Measurements from ENCODE around the gene ECEL1.
"Not testable (repeated sequence)": the region's sequence is repeated elsewhere in the genome, so short reads cannot be mapped to it uniquely, and the experiment has no call there.

Gene ECEL1

GRCh38 chr2:232441147-232441651, 46.4 kb downstream of the ECEL1 start:
- no peak for DNase-seq (ENCODE audit: low read depth)

GRCh38 chr2:232440220-232441018, 47.2 kb downstream of the ECEL1 start:
- peak; percentile 80 for DNase-seq (ENCODE audit: low read depth)

DNA sequence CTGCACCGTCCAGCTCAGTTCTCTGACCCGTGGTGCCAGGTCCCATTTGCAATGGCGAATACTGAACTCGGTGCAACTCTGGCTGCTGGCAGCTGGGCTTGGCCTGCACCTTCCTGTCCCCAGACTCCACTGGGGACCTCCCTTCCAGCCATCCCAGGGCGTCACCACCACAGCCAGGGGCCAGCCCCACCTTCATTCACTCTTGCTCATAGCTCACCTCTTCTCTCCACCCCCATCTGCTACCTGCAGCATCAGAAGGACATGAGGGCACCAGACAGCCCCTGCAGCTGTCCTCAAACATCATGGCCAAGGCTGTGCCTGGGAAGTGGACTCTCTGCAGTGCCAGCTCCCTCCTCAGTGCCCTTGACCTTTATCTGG, 47.9 kb downstream of the ECEL1 start:
- DNase-seq (ENCODE audit: low read depth): no peak

DNA sequence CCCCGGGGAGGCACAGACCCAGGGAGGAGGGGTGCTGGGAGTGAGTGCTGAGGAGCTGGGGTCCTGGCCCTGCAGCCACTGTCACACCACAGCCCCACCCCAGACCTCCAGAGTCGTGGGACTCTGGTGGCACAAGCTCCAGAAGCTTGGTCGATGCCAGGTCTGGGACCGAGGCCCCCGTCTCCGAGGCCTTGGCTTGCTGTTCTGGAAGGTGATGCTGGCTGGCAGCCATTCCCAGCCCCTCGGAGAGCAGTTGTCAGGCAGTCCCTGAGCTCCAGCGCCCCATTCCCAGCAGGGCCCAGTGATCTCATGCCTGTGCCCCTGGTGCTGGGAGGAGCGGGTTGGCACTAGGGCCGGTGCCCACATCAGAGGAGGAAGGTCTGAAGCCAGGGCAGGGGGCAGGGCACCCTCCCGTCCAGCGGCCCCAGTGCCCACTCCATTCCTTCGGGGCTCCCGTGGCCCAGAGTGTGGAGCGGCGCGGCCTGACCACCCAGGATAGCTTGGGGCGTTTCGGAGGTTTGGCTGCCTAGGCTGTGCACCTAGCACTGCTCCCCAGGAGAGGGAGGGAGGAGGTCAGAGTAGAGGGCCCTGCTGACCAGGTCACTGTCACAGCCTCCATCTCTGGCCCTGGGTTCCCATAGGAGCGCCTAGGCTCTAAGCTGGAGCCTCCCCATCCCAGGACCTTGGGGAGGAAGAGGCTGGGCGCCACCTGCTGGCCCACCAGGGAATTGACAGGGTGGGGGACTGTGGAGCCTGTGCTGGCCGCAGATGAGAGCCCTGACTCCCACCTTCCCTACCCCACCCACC, 48.5 kb downstream of the ECEL1 start:
- no peak for DNase-seq (ENCODE audit: low read depth)

- DNase-seq (ENCODE audit: low read depth): no peak
These were observed 49.5 kb downstream of the ECEL1 start for GRCh38 chr2:232438091-232438490.

DNA sequence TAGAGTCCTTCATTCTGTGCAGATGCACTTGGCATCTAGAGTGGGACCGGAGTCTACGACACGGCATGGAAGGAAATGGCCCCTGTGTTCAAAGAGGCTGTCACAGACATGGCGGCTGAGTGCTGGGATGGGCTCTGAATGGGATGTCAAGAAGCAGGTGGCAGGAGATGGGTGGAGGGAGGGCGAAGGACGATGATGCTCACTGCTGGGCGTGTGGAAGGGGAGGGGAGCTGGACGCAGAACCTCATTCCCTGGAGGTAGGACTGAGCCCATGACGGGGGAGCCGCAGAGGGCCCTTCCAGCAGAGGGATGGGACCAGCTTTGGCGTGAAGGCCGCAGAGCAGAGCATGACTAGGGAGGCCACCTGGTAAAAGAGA, 50.5 kb downstream of the ECEL1 start:
- DNase-seq (ENCODE audit: low read depth): no peak

DNA sequence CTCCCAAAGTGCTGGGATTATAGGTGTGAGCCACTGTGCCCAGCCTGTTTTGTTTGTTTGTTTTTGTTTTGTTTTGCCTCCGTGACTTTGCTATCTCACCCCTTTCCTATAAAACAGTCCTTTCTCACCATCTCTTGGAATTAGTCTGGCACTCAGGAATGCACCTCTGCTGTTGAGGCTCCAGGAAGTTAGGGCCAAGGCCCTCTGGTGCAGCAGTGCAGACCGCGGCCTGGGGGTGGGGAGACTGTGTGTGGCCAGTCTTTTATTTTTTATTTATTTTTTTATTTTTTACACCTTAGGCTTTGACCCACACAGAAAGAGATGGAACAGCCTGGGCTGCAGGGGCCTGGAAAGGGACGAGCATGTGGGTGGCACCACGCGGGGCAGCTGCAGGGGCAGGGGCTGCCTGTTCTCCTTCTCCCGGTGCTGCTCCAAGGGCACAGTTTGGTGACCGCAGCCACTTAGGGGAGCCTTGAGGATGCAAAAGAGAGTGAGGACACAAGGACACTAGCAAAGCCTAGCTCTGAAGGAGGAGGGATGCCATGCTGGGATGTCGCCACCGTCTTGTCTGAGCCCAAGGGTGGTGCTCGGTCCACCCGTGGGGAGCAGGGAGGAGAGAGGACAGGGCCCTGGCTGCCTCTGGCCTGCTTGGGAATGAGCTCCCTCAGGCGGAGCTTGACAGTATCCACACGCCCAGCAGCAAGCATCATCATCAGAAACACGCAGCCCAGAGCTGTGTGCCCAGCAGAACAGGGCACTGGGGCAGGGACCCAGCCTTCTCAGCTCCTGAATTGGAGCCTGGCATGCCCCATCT, 51.0 kb downstream of the ECEL1 start:
- DNase-seq (ENCODE audit: low read depth): no peak

DNA sequence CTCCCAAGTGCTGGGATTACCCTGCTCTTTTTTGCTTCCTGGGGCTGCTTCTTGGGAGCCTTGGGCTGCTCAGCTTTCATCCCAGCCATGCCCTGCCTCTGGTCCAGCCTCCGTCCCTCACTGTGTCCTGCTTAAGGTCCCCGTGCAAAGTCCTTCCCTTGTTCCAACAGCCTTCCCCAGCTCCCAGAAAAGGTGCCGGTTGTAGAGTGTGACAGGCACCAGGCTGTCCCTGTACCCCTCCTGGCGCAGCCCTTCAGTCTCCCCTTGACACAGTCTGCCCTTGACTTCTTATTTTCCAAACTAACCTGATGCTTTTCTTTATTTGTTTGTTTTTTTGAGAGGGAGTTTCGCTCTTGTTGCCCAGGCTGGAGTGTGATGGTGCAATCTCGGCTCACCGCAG, 51.8 kb downstream of the ECEL1 start:
- DNase-seq (ENCODE audit: low read depth): no peak

- no peak for DNase-seq (ENCODE audit: low read depth)
These were observed 52.3 kb downstream of the ECEL1 start for GRCh38 chr2:232435375-232435648.

DNA sequence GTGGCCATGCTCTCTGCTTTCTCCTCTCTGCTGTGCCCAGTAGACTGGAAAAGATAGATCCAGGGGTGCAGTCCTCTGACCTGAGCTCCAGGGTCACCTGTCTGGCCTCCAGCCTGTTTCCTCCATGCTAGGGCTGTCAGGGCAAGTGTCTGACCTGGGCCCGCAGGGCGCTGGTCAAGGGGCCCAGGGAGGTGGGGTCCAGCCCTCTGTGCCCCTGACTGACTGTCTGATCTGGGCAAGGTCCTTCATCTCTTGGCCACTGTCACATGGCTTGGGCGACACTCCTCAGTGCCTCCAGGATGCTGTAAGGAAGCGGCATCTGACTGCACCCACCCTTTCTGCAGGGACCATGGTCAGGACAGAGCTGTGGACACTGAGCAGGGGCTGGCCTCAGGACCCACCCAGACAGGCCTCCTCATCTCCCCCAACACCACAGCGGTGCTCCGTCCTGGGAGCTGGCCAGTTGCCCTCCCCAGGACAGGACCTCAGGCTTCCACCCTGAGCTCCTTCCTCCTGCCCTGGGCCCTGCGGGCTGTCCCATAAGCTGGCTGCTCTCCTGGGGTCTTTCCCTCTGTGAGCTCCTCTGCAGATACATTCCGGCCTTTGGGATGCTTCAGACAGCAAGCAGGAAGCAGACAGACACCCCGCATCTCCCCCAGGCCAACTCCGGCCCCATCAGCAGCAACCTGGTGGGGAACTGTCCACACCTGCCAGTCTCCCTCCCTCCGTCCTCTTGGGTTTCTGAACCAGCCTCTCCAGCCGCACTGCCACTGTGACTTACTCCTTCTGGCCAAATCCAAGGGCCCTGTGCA, 52.9 kb downstream of the ECEL1 start:
- DNase-seq (ENCODE audit: low read depth): no peak

DNA sequence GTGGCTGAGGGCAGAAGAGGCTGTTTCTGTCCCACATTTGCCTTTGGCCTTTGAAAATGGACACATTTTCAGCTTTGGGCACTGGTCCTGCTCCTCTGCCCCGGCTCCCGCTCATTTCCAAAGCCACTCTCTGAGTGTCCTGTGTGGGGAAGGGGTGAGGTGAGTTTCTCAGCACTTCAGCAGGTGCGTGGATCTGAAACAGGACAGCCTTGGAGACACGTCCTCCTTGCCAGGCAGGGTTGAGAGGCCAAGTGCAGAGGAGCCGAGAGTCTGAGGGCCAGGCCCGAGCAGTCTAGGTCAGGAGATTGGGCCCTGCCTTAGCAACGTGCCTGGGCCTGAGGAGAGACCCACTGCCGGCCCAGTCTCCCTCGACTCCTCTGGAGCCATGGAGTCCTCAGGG, 53.5 kb downstream of the ECEL1 start:
- DNase-seq (ENCODE audit: low read depth): no peak

GRCh38 chr2:232433622-232434021, 54.0 kb downstream of the ECEL1 start:
- not testable (repeated sequence) for DNase-seq (ENCODE audit: low read depth)

- DNase-seq (ENCODE audit: low read depth): no peak
These were observed 54.9 kb downstream of the ECEL1 start for GRCh38 chr2:232432598-232433184.

- DNase-seq (ENCODE audit: low read depth): no peak
These were observed 55.7 kb downstream of the ECEL1 start for GRCh38 chr2:232431705-232432590.
